PC-9 (cell line): ENCODE measurements around the gene HIKESHI.

Experiments
- EZH2 ChIP-seq: fragments of 200-600 bp; sonication (generic); IDR thresholded peaks from 2 replicates; pipeline ENCODE4 v1.8.0; 2017; ENCODE audit warnings: antibody characterized with exemption, low read depth
- TF ChIP-seq, protein P1 (sequence below): fragments of 200-600 bp; sonication (generic); conservative IDR thresholded peaks from 2 replicates; pipeline ENCODE4 v1.6.1; 2017; ENCODE audit warnings: mixed run types, antibody characterized with exemption, mild to moderate bottlenecking, moderate library complexity

DNA sequence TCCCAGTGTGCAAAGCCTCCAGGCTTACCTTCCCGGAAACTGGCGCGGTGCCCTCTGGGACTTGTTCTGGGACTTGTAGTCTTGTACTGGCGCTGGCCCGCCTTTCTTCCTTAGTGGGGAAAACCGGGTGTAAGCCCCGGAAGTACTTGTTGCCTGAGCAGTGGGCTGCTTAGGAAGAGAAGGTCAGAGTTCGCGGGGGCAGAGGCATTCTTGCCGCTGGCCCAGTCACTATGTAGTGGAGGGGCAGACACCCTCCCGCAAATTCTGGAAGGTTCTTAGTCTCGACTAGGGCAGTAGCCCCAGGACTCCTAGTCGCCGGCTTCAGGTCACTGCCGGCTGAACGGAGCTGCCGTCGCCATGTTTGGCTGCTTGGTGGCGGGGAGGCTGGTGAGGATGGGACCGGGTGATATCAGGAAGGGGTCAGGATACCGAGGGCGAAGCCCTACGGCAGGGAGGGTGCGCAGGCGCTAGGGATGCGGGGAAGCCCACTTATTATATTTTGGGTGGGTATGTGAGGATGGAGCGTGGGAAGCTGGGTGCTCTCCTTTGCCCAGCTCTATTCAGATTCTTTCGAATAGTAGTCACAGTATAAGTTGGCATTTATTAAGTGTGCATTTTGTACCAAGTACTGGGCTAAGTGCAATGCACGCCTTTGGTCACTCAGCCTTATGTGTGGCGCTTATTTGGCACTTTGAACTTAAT lies at the start of gene HIKESHI:
- TF ChIP-seq, protein P1, sequence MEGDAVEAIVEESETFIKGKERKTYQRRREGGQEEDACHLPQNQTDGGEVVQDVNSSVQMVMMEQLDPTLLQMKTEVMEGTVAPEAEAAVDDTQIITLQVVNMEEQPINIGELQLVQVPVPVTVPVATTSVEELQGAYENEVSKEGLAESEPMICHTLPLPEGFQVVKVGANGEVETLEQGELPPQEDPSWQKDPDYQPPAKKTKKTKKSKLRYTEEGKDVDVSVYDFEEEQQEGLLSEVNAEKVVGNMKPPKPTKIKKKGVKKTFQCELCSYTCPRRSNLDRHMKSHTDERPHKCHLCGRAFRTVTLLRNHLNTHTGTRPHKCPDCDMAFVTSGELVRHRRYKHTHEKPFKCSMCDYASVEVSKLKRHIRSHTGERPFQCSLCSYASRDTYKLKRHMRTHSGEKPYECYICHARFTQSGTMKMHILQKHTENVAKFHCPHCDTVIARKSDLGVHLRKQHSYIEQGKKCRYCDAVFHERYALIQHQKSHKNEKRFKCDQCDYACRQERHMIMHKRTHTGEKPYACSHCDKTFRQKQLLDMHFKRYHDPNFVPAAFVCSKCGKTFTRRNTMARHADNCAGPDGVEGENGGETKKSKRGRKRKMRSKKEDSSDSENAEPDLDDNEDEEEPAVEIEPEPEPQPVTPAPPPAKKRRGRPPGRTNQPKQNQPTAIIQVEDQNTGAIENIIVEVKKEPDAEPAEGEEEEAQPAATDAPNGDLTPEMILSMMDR, result no peak
- TF ChIP-seq EZH2, result no peak
